Activated naive CD4-positive, alpha-beta T cell treated with anti-CD3 and anti-CD28 coated beads for 36 hours (primary cell): Measurements from ENCODE around the gene LMBR1L. TPM values are rescaled to one million over a fixed set of nuclear protein-coding genes. Genes with fewer than 3 reads are reported as not detected.
A peak's percentile ranks its signal among the peaks of the same experiment; 100 is the strongest.
"Not testable (repeated sequence)": the region's sequence is repeated elsewhere in the genome, so short reads cannot be mapped to it uniquely, and the experiment has no call there.

ENCODE experiments used
- CTCF ChIA-PET: fragments of 350-600 bp; sonication (Branson Sonifier 250); formaldehyde crosslinking; loops from one replicate; lab custom pipeline; 2021; ENCODE audit warnings: antibody characterized with exemption; lab: Charles Lee
- DNase-seq: peaks from one replicate; pipeline ENCODE4 v3.0.0-alpha.2; 2020
- H3K27ac Mint-ChIP-seq: one replicate; pipeline ENCODE4 v1.8.0; 2021; ENCODE audit warnings: mild to moderate bottlenecking, mixed read lengths
- H3K27me3 Mint-ChIP-seq: one replicate; pipeline ENCODE4 v1.8.0; 2021; ENCODE audit warnings: low read depth, mixed read lengths
- H3K36me3 Mint-ChIP-seq: one replicate; pipeline ENCODE4 v1.8.0; 2021; ENCODE audit warnings: low read depth, mixed read lengths
- H3K4me1 Mint-ChIP-seq: one replicate; pipeline ENCODE4 v1.8.0; 2021; ENCODE audit warnings: low read depth, mixed read lengths
- H3K4me3 Mint-ChIP-seq: one replicate; pipeline ENCODE4 v1.8.0; 2021; ENCODE audit warnings: mild to moderate bottlenecking, moderate library complexity, mixed read lengths
- H3K9me3 Mint-ChIP-seq: one replicate; pipeline ENCODE4 v1.8.0; 2021; ENCODE audit warnings: mixed read lengths
- intact Hi-C: fragments of 100-400 bp; cut with micrococcal nuclease; formaldehyde crosslinking; loops from one replicate; pipeline ENCODE4 v1.15.1; 2023
- total RNA-seq, 2 experiments: library from RNA; stranded (reverse); gene quantifications; one replicate each; pipeline ENCODE4 v1.2.3, GENCODE V29; 2021

The LMBR1L gene
- total RNA-seq, 2 experiments from 2014 or later, result 60.1 to 66.8 TPM

GRCh38 chr12:49070971-49071370 is 39.7 kb downstream of the LMBR1L start:
- CTCF ChIA-PET, result interaction anchor here (0.6 to 0.8 kb wide), 2 partner anchors 25 to 41 kb away, joined by 3 read pairs; no protein-coding TSS in a partner anchor
- H3K27ac Mint-ChIP-seq, result no peak overlapping the region
- no peaks in the 10 kb centered on the region for H3K9me3 Mint-ChIP-seq
- H3K27me3 Mint-ChIP-seq, result no peaks in the 10 kb centered on the region
- H3K4me1 Mint-ChIP-seq, result peaks cover 12% of the 10 kb centered on the region
- no peak overlapping the region for H3K4me3 Mint-ChIP-seq
- DNase-seq, result no peak
- intact Hi-C loops, result loop anchor here (1.0 kb wide), 7 partner anchors 11 to 219 kb away; partner anchors contain the start of genes DDX23, KMT2D, LMBR1L and PRKAG1
- peaks cover 8% of the 10 kb centered on the region for H3K36me3 Mint-ChIP-seq

GRCh38 chr12:49069507-49070346 is 40.9 kb downstream of the LMBR1L start, which contains the start of gene RHEBL1:
Gene RHEBL1 (minus strand): TSS chr12:49069979. CDS start chr12:49069785, 194 bp downstream.
- Mint-ChIP-seq H3K4me1 (peaks cover 12% of the 10 kb centered on the region), H3K27ac (peak within 1 kb of the TSS; percentile 76), H3K9me3 (no peaks in the 10 kb centered on the region), H3K4me3 (peak within 1 kb of the TSS; percentile 99), H3K36me3 (peaks cover 9% of the 10 kb centered on the region), H3K27me3 (no peaks in the 10 kb centered on the region)
- intact Hi-C loops, result loop anchor here (1.0 kb wide), 7 partner anchors 9 to 217 kb away; partner anchors contain the start of genes DDX23, KMT2D, LMBR1L and PRKAG1
- CTCF ChIA-PET, result interaction anchor here (0.7 to 1.8 kb wide), 10 partner anchors 11 to 216 kb away, joined by 3 to 11 read pairs (median 4); partner anchors contain the start of gene TUBA1B
- peak; percentile 100 for DNase-seq

- peaks cover 13% of the 10 kb centered on the region for H3K4me1 Mint-ChIP-seq
- CTCF ChIA-PET, result interaction anchor here (0.7 to 1.8 kb wide), 7 partner anchors 10 to 215 kb away, joined by 3 to 11 read pairs (median 6); no protein-coding TSS in a partner anchor
- peak overlapping the region; percentile 76 for H3K27ac Mint-ChIP-seq
- intact Hi-C loops, result no loop called here
- H3K27me3 Mint-ChIP-seq, result no peaks in the 10 kb centered on the region
- H3K4me3 Mint-ChIP-seq, result peak overlapping the region; percentile 99
- H3K9me3 Mint-ChIP-seq, result no peaks in the 10 kb centered on the region
- H3K36me3 Mint-ChIP-seq, result peaks cover 13% of the 10 kb centered on the region
- DNase-seq, result no peak
Measured at GRCh38 chr12:49068879-49069506, 41.7 kb downstream of the LMBR1L start.

DNA sequence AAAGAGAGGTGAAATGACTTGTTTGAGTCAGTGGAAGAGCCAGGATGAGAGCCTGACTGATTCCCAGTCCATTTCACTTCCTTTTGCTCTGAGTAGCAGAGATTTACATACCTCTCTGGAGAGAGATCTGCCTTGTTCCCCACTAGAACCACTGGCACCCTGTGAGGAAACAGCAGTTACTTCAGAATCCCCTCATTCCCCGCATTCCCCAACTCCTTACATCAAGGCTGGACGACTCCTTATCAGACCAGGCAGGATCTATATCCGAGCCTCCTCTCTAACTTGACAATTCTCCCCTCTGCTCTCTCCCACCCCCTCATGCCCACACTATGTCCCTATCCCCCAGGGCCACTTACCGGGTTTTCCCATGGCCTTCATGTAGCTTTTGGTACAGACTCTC is 44.5 kb downstream of the LMBR1L start:
- CTCF ChIA-PET, result interaction anchor here (0.5 to 7.2 kb wide), 9 partner anchors 9 to 224 kb away, joined by 3 to 128 read pairs (median 4); partner anchors contain the start of gene DHH
- no peaks in the 10 kb centered on the region for H3K27me3 Mint-ChIP-seq
- DNase-seq, result no peak
- H3K9me3 Mint-ChIP-seq, result no peaks in the 10 kb centered on the region
- peak overlapping the region; percentile 35 for H3K27ac Mint-ChIP-seq
- peaks cover 26% of the 10 kb centered on the region for H3K4me1 Mint-ChIP-seq
- H3K4me3 Mint-ChIP-seq, result no peak overlapping the region
- H3K36me3 Mint-ChIP-seq, result peaks cover 13% of the 10 kb centered on the region
- intact Hi-C loops, result no loop called here

DNA sequence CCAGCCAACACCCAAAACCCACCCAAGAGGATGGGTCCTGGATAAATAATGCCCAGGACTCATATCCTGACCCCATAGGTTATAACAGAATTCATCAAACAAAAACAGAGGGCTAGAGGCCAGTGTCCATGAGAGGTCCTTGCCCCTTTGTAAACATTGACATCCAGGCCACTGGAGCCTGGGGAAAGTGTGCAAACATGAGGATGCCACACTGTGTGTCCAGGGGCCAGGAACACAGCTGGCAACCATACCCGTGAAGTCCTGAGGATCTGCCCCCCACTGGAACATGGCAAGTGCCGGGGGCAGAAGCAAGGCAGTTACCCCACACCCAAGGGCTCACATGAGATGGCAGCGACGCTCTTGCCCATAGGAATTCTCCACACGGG is 45.9 kb downstream of the LMBR1L start:
- no peak overlapping the region for H3K27ac Mint-ChIP-seq
- peaks cover 13% of the 10 kb centered on the region for H3K36me3 Mint-ChIP-seq
- CTCF ChIA-PET, result interaction anchor here (0.8 to 7.2 kb wide), 20 partner anchors 10 to 172 kb away, joined by 3 to 128 read pairs (median 5); partner anchors contain the start of genes DHH and LMBR1L
- no peak for DNase-seq
- H3K9me3 Mint-ChIP-seq, result no peaks in the 10 kb centered on the region
- intact Hi-C loops, result loop anchor here (1.0 kb wide), 4 partner anchors 28 to 171 kb away; no protein-coding TSS in a partner anchor
- H3K4me3 Mint-ChIP-seq, result no peak overlapping the region
- no peaks in the 10 kb centered on the region for H3K27me3 Mint-ChIP-seq
- H3K4me1 Mint-ChIP-seq, result peaks cover 23% of the 10 kb centered on the region

DNA sequence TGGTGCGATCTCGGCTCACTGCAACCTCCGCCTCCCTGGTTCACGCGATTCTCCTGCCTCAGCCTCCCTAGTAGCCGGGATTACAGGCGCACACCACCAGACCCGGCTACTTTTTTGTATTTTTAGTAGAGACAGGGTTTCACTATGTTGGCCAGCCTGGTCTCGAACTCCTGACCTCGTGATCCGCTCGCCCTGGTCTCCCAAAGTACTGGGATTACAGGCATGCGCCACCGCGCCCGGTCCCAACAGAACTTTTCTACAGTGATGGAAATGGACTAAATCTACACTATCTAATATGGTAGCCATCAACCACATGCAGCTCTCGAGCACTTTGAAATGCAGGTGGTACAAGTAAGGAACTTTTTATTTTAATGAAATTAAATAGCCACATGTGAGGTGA is 48.7 kb downstream of the LMBR1L start:
- Mint-ChIP-seq H3K4me3 (peak overlapping the region; percentile 91), H3K36me3 (peaks cover 12% of the 10 kb centered on the region), H3K4me1 (peaks cover 36% of the 10 kb centered on the region)
- H3K27me3 Mint-ChIP-seq, H3K27ac Mint-ChIP-seq, DNase-seq, H3K9me3 Mint-ChIP-seq: not testable (repeated sequence)
- intact Hi-C loops, result loop anchor here (2.0 kb wide), 1 partner anchor 127 kb away; the partner anchor contains the start of gene TUBA1A
- CTCF ChIA-PET, result interaction anchor here (1.6 to 7.2 kb wide), 3 partner anchors 25 to 42 kb away, joined by 3 to 128 read pairs (median 73); partner anchors contain the start of gene DHH

GRCh38 chr12:49061157-49061650 is 49.4 kb downstream of the LMBR1L start:
- Mint-ChIP-seq H3K27ac (peak overlapping the region; percentile 96), H3K9me3 (no peaks in the 10 kb centered on the region), H3K36me3 (peaks cover 9% of the 10 kb centered on the region), H3K27me3 (no peaks in the 10 kb centered on the region), H3K4me3 (peak overlapping the region; percentile 91), H3K4me1 (peaks cover 44% of the 10 kb centered on the region)
- CTCF ChIA-PET, result interaction anchor here (7.2 kb wide), 1 partner anchor 26 kb away, joined by 128 read pairs; no protein-coding TSS in a partner anchor
- intact Hi-C loops, result loop anchor here (2.0 kb wide), 1 partner anchor 128 kb away; the partner anchor contains the start of gene TUBA1A
- no peak for DNase-seq

DNA sequence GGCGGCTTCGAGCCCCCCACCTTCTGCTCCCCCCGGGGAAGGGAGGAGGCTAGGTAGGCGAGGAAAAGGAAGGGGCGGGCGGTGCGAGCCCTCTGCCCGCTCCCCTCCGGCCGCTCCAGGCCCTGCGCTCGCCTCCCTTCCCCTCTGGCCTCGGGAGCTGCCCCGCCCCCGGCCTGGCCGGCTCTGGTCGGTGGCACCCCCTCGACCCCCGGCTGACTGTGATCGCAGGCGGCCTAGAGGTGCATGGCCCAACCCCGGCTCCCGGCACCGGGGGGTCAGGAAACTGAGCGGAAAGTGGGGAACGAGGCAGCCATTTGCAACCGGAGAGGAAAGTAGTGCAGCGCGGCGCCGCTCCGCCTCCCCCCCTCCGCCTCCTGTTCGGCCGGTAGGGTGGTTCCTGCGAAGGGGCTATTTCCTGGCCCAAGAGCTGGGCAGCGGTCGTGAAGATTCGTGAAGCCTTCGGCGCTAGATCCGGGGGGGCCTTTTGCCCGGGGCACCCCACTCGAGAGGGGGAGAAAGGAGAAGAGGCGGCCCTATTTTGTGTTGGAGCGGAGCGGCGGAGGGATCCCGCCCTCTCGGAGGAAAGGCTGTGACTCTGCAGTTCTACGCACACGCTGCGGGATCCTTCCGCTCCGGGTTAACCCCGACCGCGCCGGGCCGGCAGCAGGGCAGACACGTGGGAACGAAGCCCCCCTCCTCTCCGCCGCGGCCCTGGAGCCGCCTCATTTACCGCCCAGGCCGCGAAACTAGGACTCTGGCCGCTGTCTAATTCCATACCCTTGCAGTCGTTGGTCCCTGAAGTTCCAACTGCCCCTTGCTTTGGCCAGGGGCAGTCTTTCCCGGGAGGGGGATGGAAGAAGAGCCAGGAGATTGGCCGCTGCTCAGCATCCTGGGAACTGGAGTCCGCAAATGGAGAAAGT is 50.1 kb downstream of the LMBR1L start, which contains the start of gene KMT2D:
TSS of gene KMT2D (minus strand) at position 558 of the 920 bp plus-strand sequence. CDS start 5,470 bp downstream, outside the sequence.
- CTCF ChIA-PET, result interaction anchor here (1.8 to 1.9 kb wide), 2 partner anchors 28 to 38 kb away, joined by 5 to 11 read pairs; no protein-coding TSS in a partner anchor
- intact Hi-C loops, result loop anchor here (1.0 to 2.0 kb wide), 4 partner anchors 10 to 128 kb away; partner anchors contain the start of genes PRKAG1 and TUBA1A
- H3K27me3 Mint-ChIP-seq, result no peaks in the 10 kb centered on the region
- H3K9me3 Mint-ChIP-seq, result no peaks in the 10 kb centered on the region
- H3K36me3 Mint-ChIP-seq, result peaks cover 8% of the 10 kb centered on the region
- DNase-seq, result peak; percentile 91
- H3K4me3 Mint-ChIP-seq, result peak within 1 kb of the TSS; percentile 93
- H3K4me1 Mint-ChIP-seq, result peaks cover 51% of the 10 kb centered on the region
- H3K27ac Mint-ChIP-seq, result peak within 1 kb of the TSS; percentile 96

GRCh38 chr12:49059299-49060171 is 51.1 kb downstream of the LMBR1L start:
- no peaks in the 10 kb centered on the region for H3K9me3 Mint-ChIP-seq
- H3K27me3 Mint-ChIP-seq, result no peaks in the 10 kb centered on the region
- H3K27ac Mint-ChIP-seq, result peak overlapping the region; percentile 90
- H3K36me3 Mint-ChIP-seq, result peaks cover 13% of the 10 kb centered on the region
- H3K4me3 Mint-ChIP-seq, result peak overlapping the region; percentile 93
- DNase-seq, result peak; percentile 41
- CTCF ChIA-PET, result interaction anchor here (0.9 to 2.4 kb wide), 5 partner anchors 10 to 39 kb away, joined by 3 to 11 read pairs (median 6); partner anchors contain the start of gene RHEBL1
- intact Hi-C loops, result loop anchor here (1.0 to 5.0 kb wide), 5 partner anchors 11 to 207 kb away; partner anchors contain the start of genes DDX23, PRKAG1 and TUBA1A
- peaks cover 60% of the 10 kb centered on the region for H3K4me1 Mint-ChIP-seq

DNA sequence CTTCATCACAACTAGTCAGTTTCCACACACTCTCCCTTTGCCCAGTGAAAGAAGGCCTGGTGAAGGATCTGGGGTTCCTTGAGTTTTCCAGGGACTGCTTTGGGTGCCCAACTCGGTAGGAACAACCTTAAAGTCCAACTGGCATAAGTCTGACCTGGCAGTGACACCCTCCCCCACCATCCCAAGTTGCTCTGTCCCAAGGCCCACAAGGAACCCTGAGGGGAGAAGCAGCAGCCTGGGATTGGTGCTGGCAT is 51.7 kb downstream of the LMBR1L start:
- H3K4me3 Mint-ChIP-seq, result peak overlapping the region; percentile 93
- intact Hi-C loops, result loop anchor here (5.0 kb wide), 1 partner anchor 207 kb away; the partner anchor contains the start of gene DDX23
- peak overlapping the region; percentile 90 for H3K27ac Mint-ChIP-seq
- no peaks in the 10 kb centered on the region for H3K27me3 Mint-ChIP-seq
- H3K36me3 Mint-ChIP-seq, result peaks cover 10% of the 10 kb centered on the region
- DNase-seq, result no peak
- no peaks in the 10 kb centered on the region for H3K9me3 Mint-ChIP-seq
- CTCF ChIA-PET, result interaction anchor here (0.9 to 2.4 kb wide), 7 partner anchors 10 to 39 kb away, joined by 3 to 11 read pairs (median 6); partner anchors contain the start of gene RHEBL1
- H3K4me1 Mint-ChIP-seq, result peaks cover 59% of the 10 kb centered on the region
